GM18873 (cell line): Measurements from ENCODE around the gene KLHL29.

Source experiments
- ATAC-seq: cut with Tn5 transposase; IDR thresholded peaks from one replicate; pipeline ENCODE4 v1.9.1; 2021; ENCODE audit warnings: mild to moderate bottlenecking, moderate library complexity, moderate number of reproducible peaks; ENCODE audit not compliant: unreplicated experiment, low FRiP score

KLHL29 gene

GRCh38 chr2:23542230-23542789 is 157.3 kb downstream of the KLHL29 start:
- no peak for ATAC-seq

GRCh38 chr2:23543302-23543701 is 158.3 kb downstream of the KLHL29 start:
- no peak for ATAC-seq

GRCh38 chr2:23543728-23544127 is 158.7 kb downstream of the KLHL29 start:
- ATAC-seq, result no peak

- no peak for ATAC-seq
Measured at GRCh38 chr2:23544589-23545295, 159.8 kb downstream of the KLHL29 start.

GRCh38 chr2:23545396-23545795 is 160.4 kb downstream of the KLHL29 start:
- no peak for ATAC-seq

GRCh38 chr2:23545811-23546210 is 160.8 kb downstream of the KLHL29 start:
- ATAC-seq, result no peak

GRCh38 chr2:23546913-23547312 is 161.9 kb downstream of the KLHL29 start:
- no peak for ATAC-seq

- no peak for ATAC-seq
Measured at GRCh38 chr2:23547725-23548124, 162.7 kb downstream of the KLHL29 start.

- ATAC-seq, result no peak
Measured at GRCh38 chr2:23548143-23548769, 163.3 kb downstream of the KLHL29 start.

GRCh38 chr2:23549051-23549450 is 164.1 kb downstream of the KLHL29 start:
- no peak for ATAC-seq

- ATAC-seq, result no peak
Measured at GRCh38 chr2:23549821-23550530, 165.0 kb downstream of the KLHL29 start.

- no peak for ATAC-seq
Measured at GRCh38 chr2:23550553-23550952, 165.6 kb downstream of the KLHL29 start.

GRCh38 chr2:23551875-23552274 is 166.9 kb downstream of the KLHL29 start:
- ATAC-seq, result no peak

GRCh38 chr2:23553561-23553960 is 168.6 kb downstream of the KLHL29 start:
- no peak for ATAC-seq

- no peak for ATAC-seq
Measured at GRCh38 chr2:23554054-23554697, 169.2 kb downstream of the KLHL29 start.

- ATAC-seq, result no peak
Measured at GRCh38 chr2:23555944-23556343, 171.0 kb downstream of the KLHL29 start.

- ATAC-seq, result no peak
Measured at GRCh38 chr2:23556929-23557328, 171.9 kb downstream of the KLHL29 start.

- no peak for ATAC-seq
Measured at GRCh38 chr2:23557455-23557854, 172.5 kb downstream of the KLHL29 start.

- no peak for ATAC-seq
Measured at GRCh38 chr2:23559561-23560239, 174.7 kb downstream of the KLHL29 start.

- no peak for ATAC-seq
Measured at GRCh38 chr2:23561088-23561487, 176.1 kb downstream of the KLHL29 start.
